NCI-H2171 (cell line): ENCODE measurements around the gene LEFTY1.

Experiments used
- DNase-seq: peaks from one replicate; lab custom pipeline; 2025; lab: John Stamatoyannopoulos, UW

LEFTY1 gene

GRCh38 chr1:225871359-225872074 is 17.4 kb downstream of the LEFTY1 start:
- DNase-seq = no peak

GRCh38 chr1:225870911-225871310 is 18.0 kb downstream of the LEFTY1 start:
- no peak for DNase-seq

GRCh38 chr1:225868631-225869330 is 20.2 kb downstream of the LEFTY1 start:
- no peak for DNase-seq

- DNase-seq = no peak
These were observed 22.0 kb downstream of the LEFTY1 start for GRCh38 chr1:225866981-225867380.

GRCh38 chr1:225866061-225866837 is 22.7 kb downstream of the LEFTY1 start:
- DNase-seq = no peak

- DNase-seq = no peak
These were observed 23.4 kb downstream of the LEFTY1 start for GRCh38 chr1:225865514-225865913.

- DNase-seq = no peak
These were observed 25.8 kb downstream of the LEFTY1 start for GRCh38 chr1:225863167-225863566.

GRCh38 chr1:225862581-225862950 is 26.4 kb downstream of the LEFTY1 start:
- no peak for DNase-seq

- DNase-seq = no peak
These were observed 26.9 kb downstream of the LEFTY1 start for GRCh38 chr1:225861834-225862580.

GRCh38 chr1:225860876-225861441 is 28.0 kb downstream of the LEFTY1 start:
- DNase-seq = no peak

- DNase-seq = no peak
These were observed 28.8 kb downstream of the LEFTY1 start for GRCh38 chr1:225860107-225860506.

- DNase-seq = no peak
These were observed 29.8 kb downstream of the LEFTY1 start for GRCh38 chr1:225859151-225859550.

- no peak for DNase-seq
These were observed 31.7 kb downstream of the LEFTY1 start for GRCh38 chr1:225857256-225857655.

- DNase-seq = no peak
These were observed 33.2 kb downstream of the LEFTY1 start for GRCh38 chr1:225855503-225856300.

GRCh38 chr1:225853441-225853840 is 35.5 kb downstream of the LEFTY1 start:
- no peak for DNase-seq

GRCh38 chr1:225852413-225853124 is 36.4 kb downstream of the LEFTY1 start:
- no peak for DNase-seq

- DNase-seq = no peak
These were observed 37.1 kb downstream of the LEFTY1 start for GRCh38 chr1:225851805-225852204.

- no peak for DNase-seq
These were observed 38.6 kb downstream of the LEFTY1 start for GRCh38 chr1:225850370-225850769.

- no peak for DNase-seq
These were observed 39.0 kb downstream of the LEFTY1 start for GRCh38 chr1:225849925-225850324.
